Breast epithelium (tissue), 3 donors: Measurements from ENCODE around the gene RNF39.
A peak's percentile ranks its signal among the peaks of the same experiment; 100 is the strongest.

ENCODE experiments used
- POLR2A ChIP-seq: fragments of 450-650 bp; IDR thresholded peaks from one replicate; pipeline ENCODE4 v1.6.1; 2016; ENCODE audit warnings: antibody characterized with exemption, mild to moderate bottlenecking, moderate library complexity
- POLR2AphosphoS5 ChIP-seq, 3 donors: sonication (generic); formaldehyde crosslinking; IDR thresholded peaks; one replicate each; pipeline ENCODE4 v1.6.1; 2017; ENCODE audit warnings: antibody characterized with exemption in 3 of 3
- TF ChIP-seq, protein P1 (sequence below), 3 donors: fragments of 450-650 bp; IDR thresholded peaks; one replicate each; pipeline ENCODE4 v1.5.1; 2016 to 2017; ENCODE audit warnings: antibody characterized with exemption in 3 of 3, mild to moderate bottlenecking in 3 of 3, moderate library complexity in 3 of 3

DNA sequence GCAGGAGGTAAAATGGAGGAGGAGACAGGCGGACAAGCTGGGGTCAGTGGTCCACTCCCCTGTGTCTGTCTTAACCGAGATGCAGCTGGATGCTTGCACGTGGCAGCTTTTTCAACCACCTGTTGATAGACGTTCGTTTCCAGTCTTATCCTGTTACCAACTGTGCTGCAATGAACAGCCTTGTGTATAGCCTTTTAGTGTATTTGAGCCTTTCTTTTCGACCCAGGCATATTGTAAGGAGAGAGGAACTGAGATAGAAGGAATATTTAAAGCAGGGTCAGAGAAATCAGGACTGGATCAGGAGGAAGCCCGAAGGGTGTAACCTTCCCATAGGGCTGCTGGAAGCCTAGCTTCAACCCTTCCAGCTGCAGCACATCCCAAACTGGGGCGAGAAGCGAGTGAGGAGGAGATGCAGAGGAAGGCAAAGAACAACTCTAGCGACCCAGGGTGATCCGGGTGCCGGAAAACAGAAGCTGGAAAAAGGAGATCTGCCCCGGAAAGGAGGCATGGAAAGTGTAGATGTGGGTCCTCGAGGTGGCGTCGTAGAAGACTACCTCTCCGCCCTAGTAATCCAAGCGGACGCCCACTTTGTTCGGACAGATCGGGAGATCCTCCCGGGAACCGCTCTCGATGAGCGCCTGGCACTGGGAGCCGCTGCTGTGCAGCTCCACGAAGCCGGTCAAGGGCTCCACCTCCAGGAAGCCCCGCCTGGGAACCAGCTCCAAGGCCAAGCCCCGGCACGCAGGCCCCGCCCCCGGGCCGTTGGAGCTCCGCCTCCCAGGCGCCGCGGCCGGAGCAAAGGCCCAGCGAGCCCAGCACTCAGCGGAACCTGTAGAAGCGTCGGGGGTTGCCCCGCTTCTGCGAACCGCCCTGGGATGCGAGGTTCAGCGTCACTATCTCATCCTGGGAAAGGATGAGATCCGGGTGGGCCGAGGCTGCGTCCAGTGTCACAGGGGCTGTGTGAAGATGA is 26.2 kb upstream of the RNF39 start:
- TF ChIP-seq, protein P1, sequence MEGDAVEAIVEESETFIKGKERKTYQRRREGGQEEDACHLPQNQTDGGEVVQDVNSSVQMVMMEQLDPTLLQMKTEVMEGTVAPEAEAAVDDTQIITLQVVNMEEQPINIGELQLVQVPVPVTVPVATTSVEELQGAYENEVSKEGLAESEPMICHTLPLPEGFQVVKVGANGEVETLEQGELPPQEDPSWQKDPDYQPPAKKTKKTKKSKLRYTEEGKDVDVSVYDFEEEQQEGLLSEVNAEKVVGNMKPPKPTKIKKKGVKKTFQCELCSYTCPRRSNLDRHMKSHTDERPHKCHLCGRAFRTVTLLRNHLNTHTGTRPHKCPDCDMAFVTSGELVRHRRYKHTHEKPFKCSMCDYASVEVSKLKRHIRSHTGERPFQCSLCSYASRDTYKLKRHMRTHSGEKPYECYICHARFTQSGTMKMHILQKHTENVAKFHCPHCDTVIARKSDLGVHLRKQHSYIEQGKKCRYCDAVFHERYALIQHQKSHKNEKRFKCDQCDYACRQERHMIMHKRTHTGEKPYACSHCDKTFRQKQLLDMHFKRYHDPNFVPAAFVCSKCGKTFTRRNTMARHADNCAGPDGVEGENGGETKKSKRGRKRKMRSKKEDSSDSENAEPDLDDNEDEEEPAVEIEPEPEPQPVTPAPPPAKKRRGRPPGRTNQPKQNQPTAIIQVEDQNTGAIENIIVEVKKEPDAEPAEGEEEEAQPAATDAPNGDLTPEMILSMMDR (IDR thresholded peaks at IDR 0.05), result no peak
- peak; percentile 47 for TF ChIP-seq POLR2A
- peak in 2 of 3 donors; percentile 38 to 68 for TF ChIP-seq POLR2AphosphoS5 (IDR thresholded peaks at IDR 0.05)
